IMR-90 (cell line): ENCODE measurements around the gene COIL. TPM values are rescaled to one million over a fixed set of nuclear protein-coding genes. Genes with fewer than 3 reads are reported as not detected.

ENCODE experiments used
- ATAC-seq: fragments of 200-7000 bp; cut with Tn5 transposase; 2 replicates; pipeline ENCODE4 v1.9.1; 2020; ENCODE audit warnings: low read depth, mild to moderate bottlenecking, moderate library complexity
- BruUV-seq: library from RNA; stranded (reverse); fragments of 400-500 nt; replicated peaks from 2 replicates; lab custom pipeline; 2021; lab: Mats Ljungman, UMichigan
- CTCF ChIA-PET: fragments of 300-600 bp; formaldehyde crosslinking; extraction: SDS; loops from one replicate; lab custom pipeline; 2021; ENCODE audit warnings: antibody characterized with exemption; lab: Yijun Ruan, JAX
- POLR2A ChIA-PET: fragments of 300-600 bp; sonication (Branson Sonifier 250); formaldehyde crosslinking; loops from one replicate; lab custom pipeline; 2022; ENCODE audit warnings: antibody characterized with exemption; ENCODE audit not compliant: unreplicated experiment; lab: Charles Lee
- DNase-seq: peaks from one replicate; pipeline ENCODE4 v3.0.0; 2013
- H2AFZ ChIP-seq: replicated peaks from 2 replicates; pipeline ENCODE3; 2013; ENCODE audit warnings: low read length, mild to moderate bottlenecking; ENCODE audit not compliant: poor library complexity
- H2AK5ac ChIP-seq: 2 replicates; pipeline ENCODE4 v1.6.1; 2013; ENCODE audit warnings: low read depth, low read length, inconsistent platforms
- H2AK9ac ChIP-seq: replicated peaks from 2 replicates; pipeline ENCODE3; 2013; ENCODE audit warnings: mild to moderate bottlenecking, low read depth, low read length, moderate library complexity; ENCODE audit not compliant: poor library complexity
- H2BK120ac ChIP-seq: 2 replicates; pipeline ENCODE4 v1.6.1; 2013; ENCODE audit warnings: low read depth, low read length, inconsistent platforms
- H2BK15ac ChIP-seq: 3 replicates; pipeline ENCODE4 v1.6.1; 2013; ENCODE audit warnings: low read depth, low read length, inconsistent platforms
- H2BK20ac ChIP-seq: 2 replicates; pipeline ENCODE4 v1.6.1; 2013; ENCODE audit warnings: low read depth, mild to moderate bottlenecking, inconsistent platforms, low read length, moderate library complexity
- H2BK5ac ChIP-seq: 2 replicates; pipeline ENCODE4 v1.6.1; 2013; ENCODE audit warnings: mild to moderate bottlenecking, low read depth, low read length, inconsistent platforms; ENCODE audit not compliant: poor library complexity, severe bottlenecking
- H3K14ac ChIP-seq: replicated peaks from 2 replicates; pipeline ENCODE4 v1.6.1; 2013; ENCODE audit warnings: low read depth, low read length, inconsistent platforms
- H3K18ac ChIP-seq: 2 replicates; pipeline ENCODE4 v1.6.1; 2013; ENCODE audit warnings: low read depth, low read length, control low read depth
- H3K23ac ChIP-seq: 2 replicates; pipeline ENCODE4 v1.6.1; 2013; ENCODE audit warnings: low read depth, low read length, inconsistent platforms
- H3K27ac ChIP-seq: 2 replicates; pipeline ENCODE4 v1.5.1; 2013; ENCODE audit warnings: mild to moderate bottlenecking, control low read depth, low read length; ENCODE audit not compliant: insufficient read depth
- H3K27me3 ChIP-seq: 2 replicates; pipeline ENCODE4 v1.6.1; 2013; ENCODE audit warnings: low read length; ENCODE audit not compliant: control insufficient read depth, insufficient read depth
- H3K36me3 ChIP-seq: 2 replicates; pipeline ENCODE4 v1.6.1; 2013; ENCODE audit warnings: low read length, mixed read lengths; ENCODE audit not compliant: control insufficient read depth, insufficient read depth
- H3K4ac ChIP-seq: 2 replicates; pipeline ENCODE4 v1.6.1; 2013; ENCODE audit warnings: low read depth, low read length, inconsistent platforms
- H3K4me1 ChIP-seq: 2 replicates; pipeline ENCODE4 v1.6.1; 2013; ENCODE audit warnings: low read length, mixed read lengths; ENCODE audit not compliant: control insufficient read depth, insufficient read depth
- H3K4me2 ChIP-seq: 2 replicates; pipeline ENCODE4 v1.6.1; 2013; ENCODE audit warnings: low read depth, mild to moderate bottlenecking, control low read depth, low read length, moderate library complexity
- H3K4me3 ChIP-seq: 2 replicates; pipeline ENCODE4 v1.5.1; 2013; ENCODE audit warnings: low read depth, mild to moderate bottlenecking, control low read depth, low read length, moderate library complexity; ENCODE audit not compliant: insufficient read depth
- H3K56ac ChIP-seq: 2 replicates; pipeline ENCODE4 v1.6.1; 2013; ENCODE audit warnings: low read length, inconsistent platforms; ENCODE audit not compliant: insufficient read depth; ENCODE audit errors: extremely low read depth
- H3K79me1 ChIP-seq, 2 experiments: 2 replicates each; pipeline ENCODE4 v1.6.1; 2013; ENCODE audit warnings: low read length in 2 of 2, inconsistent platforms in 1 of 2, low read depth in 1 of 2
- H3K9ac ChIP-seq: 2 replicates; pipeline ENCODE4 v1.6.1; 2013; ENCODE audit warnings: low read depth, low read length, control low read depth
- H3K9me1 ChIP-seq: 2 replicates; pipeline ENCODE4 v1.6.1; 2013; ENCODE audit warnings: low read length, inconsistent platforms; ENCODE audit not compliant: insufficient read depth
- H3K9me3 ChIP-seq: 2 replicates; pipeline ENCODE4 v1.6.1; 2013; ENCODE audit warnings: low read length; ENCODE audit not compliant: control insufficient read depth, insufficient read depth
- H4K20me1 ChIP-seq: 2 replicates; pipeline ENCODE4 v1.6.1; 2013; ENCODE audit warnings: low read length, inconsistent platforms; ENCODE audit not compliant: insufficient read depth
- H4K5ac ChIP-seq: 2 replicates; pipeline ENCODE4 v1.6.1; 2013; ENCODE audit warnings: mild to moderate bottlenecking, low read depth, low read length, control low read depth
- H4K8ac ChIP-seq, 2 experiments: 2 replicates each; pipeline ENCODE4 v1.6.1; 2013; ENCODE audit warnings: low read depth in 2 of 2, low read length in 2 of 2, control low read depth in 1 of 2, inconsistent platforms in 1 of 2
- H4K91ac ChIP-seq: 2 replicates; pipeline ENCODE4 v1.6.1; 2013; ENCODE audit warnings: low read depth, low read length, inconsistent platforms; ENCODE audit not compliant: insufficient read depth
- BHLHE40 ChIP-seq: fragments of 150-350 bp; IDR thresholded peaks from 2 replicates; pipeline ENCODE4 v1.6.1; 2016; ENCODE audit warnings: mild to moderate bottlenecking, low read depth, low read length
- CEBPB ChIP-seq: IDR thresholded peaks from 2 replicates; pipeline ENCODE4 v1.6.1; 2012; ENCODE audit warnings: low read depth, low read length, improper control_type of control experiment
- CHD1 ChIP-seq: IDR thresholded peaks from 2 replicates; pipeline ENCODE4 v1.6.1; 2012; ENCODE audit warnings: low read depth, low read length, improper control_type of control experiment
- ELK1 ChIP-seq: fragments of 150-350 bp; IDR thresholded peaks from 2 replicates; pipeline ENCODE4 v1.6.1; 2016; ENCODE audit warnings: low read depth, mild to moderate bottlenecking, low read length, moderate library complexity, borderline replicate concordance
- FOS ChIP-seq: fragments of 150-350 bp; IDR thresholded peaks from 2 replicates; pipeline ENCODE4 v1.6.1; 2016; ENCODE audit warnings: low read depth, low read length
- MAFK ChIP-seq: IDR thresholded peaks from 2 replicates; pipeline ENCODE4 v1.6.1; 2012; ENCODE audit warnings: low read depth, low read length, improper control_type of control experiment
- MAZ ChIP-seq: IDR thresholded peaks from 2 replicates; pipeline ENCODE4 v1.6.1; 2012; ENCODE audit warnings: low read depth, mild to moderate bottlenecking, low read length, improper control_type of control experiment, moderate library complexity, borderline replicate concordance
- MXI1 ChIP-seq: IDR thresholded peaks from 2 replicates; pipeline ENCODE4 v1.6.1; 2012; ENCODE audit warnings: low read depth, mild to moderate bottlenecking, low read length, moderate library complexity, borderline replicate concordance
- NFE2L2 ChIP-seq: fragments of 150-350 bp; IDR thresholded peaks from 2 replicates; pipeline ENCODE4 v1.6.1; 2016; ENCODE audit warnings: low read depth, mild to moderate bottlenecking, low read length
- POLR2A ChIP-seq: IDR thresholded peaks from 2 replicates; pipeline ENCODE4 v1.6.1; 2012; ENCODE audit warnings: mild to moderate bottlenecking, low read depth, low read length
- RAD21 ChIP-seq: IDR thresholded peaks from 2 replicates; pipeline ENCODE4 v1.6.1; 2012; ENCODE audit warnings: low read length, improper control_type of control experiment
- RCOR1 ChIP-seq: IDR thresholded peaks from 2 replicates; pipeline ENCODE4 v1.6.1; 2012; ENCODE audit warnings: mild to moderate bottlenecking, low read length, improper control_type of control experiment; ENCODE audit not compliant: insufficient replicate concordance
- RFX5 ChIP-seq: IDR thresholded peaks from 2 replicates; pipeline ENCODE4 v1.8.0; 2012; ENCODE audit warnings: low read depth, mild to moderate bottlenecking, low read length, moderate library complexity
- SMC3 ChIP-seq: fragments of 150-350 bp; IDR thresholded peaks from 2 replicates; pipeline ENCODE4 v1.6.1; 2016; ENCODE audit warnings: low read depth, mild to moderate bottlenecking, antibody characterized with exemption, low read length, moderate library complexity
- USF2 ChIP-seq: fragments of 150-350 bp; IDR thresholded peaks from 2 replicates; pipeline ENCODE4 v1.6.1; 2017; ENCODE audit warnings: mild to moderate bottlenecking, antibody characterized with exemption, low read length, low read depth
- WGBS, 2 experiments: methylation state at CpG; one replicate each; pipeline versions ENCODE4 v1.1.5 to v1.1.7; 2013; ENCODE audit warnings: missing lambda C conversion rate in 2 of 2; ENCODE audit not compliant: insufficient read length in 1 of 2; ENCODE audit errors: extremely low coverage in 2 of 2; 5-methylcytosine and 5-hydroxymethylcytosine counted together
- dilution Hi-C: fragments of 300-500 bp; cut with HindIII; formaldehyde crosslinking; loops from one replicate; pipeline ENCODE4 v1.14.3; 2018; ENCODE audit warnings: low sequenced_read_pairs; ENCODE audit not compliant: unreplicated experiment
- in situ Hi-C: fragments of 300-500 bp; cut with MboI; formaldehyde crosslinking; loops from 3 replicates; pipeline ENCODE4 v1.14.3; 2019; ENCODE audit warnings: low sequenced_read_pairs, inconsistent platforms, mixed read lengths
- intact Hi-C: fragments of 100-400 bp; cut with micrococcal nuclease; formaldehyde crosslinking; loops from 2 replicates; pipeline ENCODE4 v1.10.0; 2022
- polyA plus RNA-seq, 3 experiments: library from polyadenylated mRNA; depleted of rRNA; stranded (reverse); fragments of >200 nt; gene quantifications; 2 replicates each; pipeline ENCODE4 v1.2.3, GENCODE V29; 2012; ENCODE audit warnings: low replicate concordance in 1 of 3
- total RNA-seq: library from RNA; depleted of rRNA; stranded (reverse); fragments of >200 nt; gene quantifications from 2 replicates; pipeline ENCODE4 v1.2.3, GENCODE V29; 2012
- TF ChIP-seq, protein P1 (sequence below): conservative IDR thresholded peaks from 2 replicates; pipeline ENCODE4 v1.5.1; 2012; ENCODE audit warnings: mild to moderate bottlenecking, low read depth, low read length, improper control_type of control experiment

The COIL gene
- total and polyA plus RNA-seq, 2 of the 4 experiments (the other 2 are of a cell fraction) = 5.2 to 13.3 TPM

- H3K27me3 ChIP-seq = no peaks in the 10 kb centered on the region
- no peak overlapping the region for H3K9ac ChIP-seq
- no peaks in the 10 kb centered on the region for H3K4me1 ChIP-seq
- ATAC-seq = no peak
- no peak overlapping the region for H2BK120ac ChIP-seq
- intact Hi-C loops = no loop called here
- peaks cover 56% of the 10 kb centered on the region for H3K36me3 ChIP-seq
- ChIA-PET POLR2A (no interaction called here), CTCF (no interaction called here)
- H4K91ac ChIP-seq = no peak overlapping the region
- H3K56ac ChIP-seq = no peak overlapping the region
- no peak overlapping the region for H3K14ac ChIP-seq
- H3K4me2 ChIP-seq = no peak overlapping the region
- no peak overlapping the region for H2AFZ ChIP-seq
- no peak overlapping the region for H4K8ac ChIP-seq
- in situ Hi-C loops = no loop called here
- TF ChIP-seq BHLHE40 (no peak), RCOR1 (no peak), MAFK (no peak), POLR2A (no peak), USF2 (no peak), SMC3 (no peak), MXI1 (no peak), CHD1 (no peak), MAZ (no peak), CEBPB (no peak), ELK1 (no peak), NFE2L2 (no peak), RAD21 (no peak), RFX5 (no peak), FOS (no peak)
- TF ChIP-seq, protein P1, sequence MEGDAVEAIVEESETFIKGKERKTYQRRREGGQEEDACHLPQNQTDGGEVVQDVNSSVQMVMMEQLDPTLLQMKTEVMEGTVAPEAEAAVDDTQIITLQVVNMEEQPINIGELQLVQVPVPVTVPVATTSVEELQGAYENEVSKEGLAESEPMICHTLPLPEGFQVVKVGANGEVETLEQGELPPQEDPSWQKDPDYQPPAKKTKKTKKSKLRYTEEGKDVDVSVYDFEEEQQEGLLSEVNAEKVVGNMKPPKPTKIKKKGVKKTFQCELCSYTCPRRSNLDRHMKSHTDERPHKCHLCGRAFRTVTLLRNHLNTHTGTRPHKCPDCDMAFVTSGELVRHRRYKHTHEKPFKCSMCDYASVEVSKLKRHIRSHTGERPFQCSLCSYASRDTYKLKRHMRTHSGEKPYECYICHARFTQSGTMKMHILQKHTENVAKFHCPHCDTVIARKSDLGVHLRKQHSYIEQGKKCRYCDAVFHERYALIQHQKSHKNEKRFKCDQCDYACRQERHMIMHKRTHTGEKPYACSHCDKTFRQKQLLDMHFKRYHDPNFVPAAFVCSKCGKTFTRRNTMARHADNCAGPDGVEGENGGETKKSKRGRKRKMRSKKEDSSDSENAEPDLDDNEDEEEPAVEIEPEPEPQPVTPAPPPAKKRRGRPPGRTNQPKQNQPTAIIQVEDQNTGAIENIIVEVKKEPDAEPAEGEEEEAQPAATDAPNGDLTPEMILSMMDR = no peak
- peaks cover 0 to 5% of the 10 kb centered on the region in 2 experiments; a peak in 1 of 4 replicates for H3K79me1 ChIP-seq
- dilution Hi-C loops = no loop called here
- H2AK5ac ChIP-seq = no peak overlapping the region
- H3K4ac ChIP-seq = no peak overlapping the region
- H3K23ac ChIP-seq = no peak overlapping the region
- no peaks in the 10 kb centered on the region for H4K20me1 ChIP-seq
- no peak for DNase-seq
- H3K18ac ChIP-seq = no peak overlapping the region
- H2AK9ac ChIP-seq = no peak overlapping the region
- WGBS, 2 experiments = 100% methylated on average over 3 of the region's 6 CpGs; no CpG with 5 or more reads in 1 of the 2 experiments
- no peak overlapping the region for H2BK5ac ChIP-seq
- H2BK20ac ChIP-seq = no peak overlapping the region
- H3K9me1 ChIP-seq = peaks cover 5% of the 10 kb centered on the region
- BruUV-seq = no TSS peak
- H3K27ac ChIP-seq = no peak overlapping the region
- H2BK15ac ChIP-seq = no peak overlapping the region
- H4K5ac ChIP-seq = no peak overlapping the region
- H3K4me3 ChIP-seq = no peak overlapping the region
- H3K9me3 ChIP-seq = peaks cover 3% of the 10 kb centered on the region; the same call in 1 of the 2 replicates
These were observed 70.5 kb downstream of the COIL start for GRCh38 chr17:56890390-56890789.
